GM21526 (cell line): ENCODE data around the gene DENND1C.

ENCODE experiments used
- ATAC-seq: cut with Tn5 transposase; IDR thresholded peaks from one replicate; pipeline ENCODE4 v1.9.1; 2021; ENCODE audit warnings: moderate library complexity; ENCODE audit not compliant: unreplicated experiment, low FRiP score

The DENND1C gene

DNA sequence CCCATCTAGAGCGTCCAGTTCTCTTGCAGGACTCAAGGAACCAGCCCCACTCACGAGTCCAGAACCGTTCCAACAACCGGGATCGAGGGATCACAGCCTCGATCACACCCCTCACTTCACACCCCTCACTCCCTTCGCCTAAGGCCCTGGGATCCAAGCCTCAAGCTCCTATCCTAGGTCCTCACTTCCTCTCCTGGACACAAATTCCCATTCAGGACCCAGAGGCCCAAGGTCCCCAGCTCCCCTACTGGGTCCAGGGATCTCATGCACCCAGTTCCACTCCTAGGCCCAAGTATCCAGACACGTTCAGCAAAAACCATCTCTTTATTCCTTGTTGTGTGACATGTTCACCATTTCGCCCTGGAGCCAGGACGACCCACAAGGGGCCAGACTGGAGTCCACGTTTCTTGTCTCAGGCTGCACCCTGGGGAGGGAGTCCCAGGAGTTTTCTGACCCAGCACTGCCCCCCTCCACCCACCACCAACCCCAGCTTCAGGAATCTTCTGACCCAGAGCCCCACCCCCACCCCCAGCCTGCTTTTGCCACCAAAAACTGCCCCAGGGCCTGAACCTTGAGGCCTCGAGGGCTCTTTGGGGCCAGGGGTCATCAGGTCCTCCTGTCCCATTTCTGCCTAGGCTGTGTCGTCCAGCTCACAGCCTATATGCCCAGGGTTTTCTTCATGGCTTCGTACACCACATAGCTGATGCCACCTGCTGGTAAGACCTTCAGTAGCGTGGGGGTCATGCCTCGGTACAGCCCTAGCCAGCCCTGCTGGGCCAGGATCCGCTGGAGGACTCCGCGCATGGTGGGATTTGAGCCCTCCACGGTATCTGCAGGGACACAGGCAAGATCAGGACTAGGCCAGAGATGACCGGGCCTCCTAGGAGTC, 55.6 kb downstream of the DENND1C start:
- ATAC-seq: no peak

- peak; percentile 83 for ATAC-seq
These were observed 56.5 kb downstream of the DENND1C start for GRCh38 chr19:6424939-6425731.

- ATAC-seq: no peak
These were observed 57.2 kb downstream of the DENND1C start, which contains the start of gene KHSRP for GRCh38 chr19:6424195-6424938. Gene KHSRP (minus strand): TSS chr19:6424811. CDS start chr19:6424701, 110 bp downstream.

DNA sequence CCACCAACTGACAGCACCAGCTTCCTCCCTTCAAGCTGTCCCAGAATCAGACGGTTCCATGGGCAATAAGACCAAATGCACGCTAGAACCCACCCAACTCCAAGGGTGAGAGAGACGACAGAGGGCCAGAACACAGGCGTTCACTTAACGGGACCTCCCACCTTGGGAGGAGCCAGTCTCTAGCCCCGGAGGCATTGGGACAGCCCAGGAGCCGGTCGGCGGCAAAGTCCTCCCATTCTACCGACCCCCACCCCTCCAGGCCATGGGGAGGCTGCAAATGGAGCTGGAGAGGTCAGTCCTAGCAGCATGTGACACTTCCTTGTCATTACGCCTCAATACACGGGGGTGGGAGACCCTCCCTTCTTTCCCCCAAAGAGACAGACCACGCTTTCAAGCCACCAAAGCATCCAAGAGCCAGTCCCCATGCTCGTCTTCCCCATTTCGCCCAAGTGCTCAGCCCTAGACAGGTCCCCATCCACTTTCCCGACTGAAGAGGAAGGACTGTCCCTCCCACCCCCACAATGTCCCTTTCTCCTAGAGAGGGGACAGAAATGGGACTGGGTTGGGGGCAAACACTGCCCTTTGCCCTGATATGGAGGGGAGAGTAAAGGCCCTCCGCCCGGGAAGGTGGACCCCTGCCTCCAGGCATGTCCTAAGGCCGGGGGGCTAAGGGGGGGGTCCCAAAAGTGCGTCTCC, 57.9 kb downstream of the DENND1C start:
- ATAC-seq: no peak

GRCh38 chr19:6421075-6422014, 60.2 kb downstream of the DENND1C start:
- no peak for ATAC-seq

DNA sequence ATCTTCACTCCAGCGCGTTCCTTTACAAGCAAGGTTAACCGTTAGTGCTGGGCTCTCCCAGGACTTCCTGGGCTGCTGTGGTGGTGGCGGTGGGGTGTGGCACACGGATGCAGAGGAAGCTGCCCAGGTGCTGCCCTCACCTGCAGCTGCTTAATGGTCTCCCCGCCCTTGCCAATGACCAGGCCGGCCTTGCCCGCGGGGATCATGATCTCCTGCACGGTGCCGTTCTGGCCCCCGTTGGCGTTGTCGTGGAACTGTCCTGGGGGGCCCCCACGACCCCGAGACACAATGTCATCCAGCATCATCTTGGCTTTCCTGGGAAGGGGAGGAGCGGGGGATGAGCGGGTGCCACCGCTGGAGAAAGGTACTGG, 63.0 kb downstream of the DENND1C start:
- ATAC-seq: no peak

GRCh38 chr19:6417713-6418561, 63.6 kb downstream of the DENND1C start:
- ATAC-seq: no peak
